Measurements from ENCODE around the gene FRMD4A.

DNA sequence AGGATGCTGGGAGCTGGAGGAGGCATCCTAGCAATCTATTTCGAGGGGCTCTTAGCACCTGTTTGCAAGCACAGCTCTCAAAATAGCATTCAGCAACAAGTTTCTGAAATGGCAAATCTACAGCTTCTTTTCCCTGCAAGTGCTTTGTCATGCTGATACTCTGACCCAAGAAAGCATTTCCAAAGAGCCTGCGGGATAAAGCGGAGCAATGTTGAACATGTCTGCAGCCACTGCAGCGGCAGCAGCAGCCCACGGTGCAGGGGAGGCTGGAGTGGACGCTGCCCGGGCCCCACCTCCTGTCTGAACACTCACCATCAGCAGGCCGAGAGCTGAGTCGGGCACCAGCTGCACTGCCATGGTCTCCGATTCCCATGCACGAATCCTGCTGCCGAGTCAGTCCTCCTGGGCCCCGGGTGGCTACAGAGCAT is 964 bp downstream of the FRMD4A start:
- TF ChIP-seq, protein P1, sequence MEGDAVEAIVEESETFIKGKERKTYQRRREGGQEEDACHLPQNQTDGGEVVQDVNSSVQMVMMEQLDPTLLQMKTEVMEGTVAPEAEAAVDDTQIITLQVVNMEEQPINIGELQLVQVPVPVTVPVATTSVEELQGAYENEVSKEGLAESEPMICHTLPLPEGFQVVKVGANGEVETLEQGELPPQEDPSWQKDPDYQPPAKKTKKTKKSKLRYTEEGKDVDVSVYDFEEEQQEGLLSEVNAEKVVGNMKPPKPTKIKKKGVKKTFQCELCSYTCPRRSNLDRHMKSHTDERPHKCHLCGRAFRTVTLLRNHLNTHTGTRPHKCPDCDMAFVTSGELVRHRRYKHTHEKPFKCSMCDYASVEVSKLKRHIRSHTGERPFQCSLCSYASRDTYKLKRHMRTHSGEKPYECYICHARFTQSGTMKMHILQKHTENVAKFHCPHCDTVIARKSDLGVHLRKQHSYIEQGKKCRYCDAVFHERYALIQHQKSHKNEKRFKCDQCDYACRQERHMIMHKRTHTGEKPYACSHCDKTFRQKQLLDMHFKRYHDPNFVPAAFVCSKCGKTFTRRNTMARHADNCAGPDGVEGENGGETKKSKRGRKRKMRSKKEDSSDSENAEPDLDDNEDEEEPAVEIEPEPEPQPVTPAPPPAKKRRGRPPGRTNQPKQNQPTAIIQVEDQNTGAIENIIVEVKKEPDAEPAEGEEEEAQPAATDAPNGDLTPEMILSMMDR (IDR thresholded peaks at IDR 0.05; ENCODE audit: poor library complexity) = no peak
- no peak for TF ChIP-seq EZH2phosphoT487 (IDR thresholded peaks at IDR 0.05; ENCODE audit: low read depth, severe bottlenecking, unreplicated experiment)

Measured in hepatocyte (in vitro differentiated cells).